Astrocyte of the spinal cord (primary cell): Measurements from ENCODE around the gene FMN2.

Source experiments
- DNase-seq: peaks from one replicate; pipeline ENCODE4 v3.0.0; 2011; ENCODE audit warnings: low read depth, low spot score
- H3K4me3 ChIP-seq: 2 replicates; pipeline ENCODE4 v1.5.1; 2011; ENCODE audit warnings: low read depth, mild to moderate bottlenecking, low read length, moderate library complexity
- CTCF ChIP-seq: IDR thresholded peaks from 2 replicates; pipeline ENCODE4 v1.5.1; 2012; ENCODE audit warnings: low read depth, mild to moderate bottlenecking, low read length, inconsistent platforms
- in situ Hi-C: cut with HindIII; loops from 2 replicates; pipeline ENCODE4 v1.10.0; 2017; ENCODE audit warnings: low sequenced_read_pairs

FMN2 gene

GRCh38 chr1:240126821-240127220 lies 35.1 kb downstream of the FMN2 start:
- no peak for TF ChIP-seq CTCF
- in situ Hi-C loops: no loop called here
- no peak overlapping the region for H3K4me3 ChIP-seq
- DNase-seq: no peak

GRCh38 chr1:240128366-240128765 lies 36.7 kb downstream of the FMN2 start:
- no peak for TF ChIP-seq CTCF
- DNase-seq: no peak
- no peak overlapping the region for H3K4me3 ChIP-seq
- in situ Hi-C loops: no loop called here

- no peak for DNase-seq
- in situ Hi-C loops: no loop called here
- no peak overlapping the region for H3K4me3 ChIP-seq
- no peak for TF ChIP-seq CTCF
Measured at GRCh38 chr1:240134113-240134512, 42.4 kb downstream of the FMN2 start.

GRCh38 chr1:240134596-240134995 lies 42.9 kb downstream of the FMN2 start:
- no peak overlapping the region for H3K4me3 ChIP-seq
- TF ChIP-seq CTCF: no peak
- in situ Hi-C loops: no loop called here

GRCh38 chr1:240136402-240136801 lies 44.7 kb downstream of the FMN2 start:
- no peak for TF ChIP-seq CTCF
- no peak overlapping the region for H3K4me3 ChIP-seq
- DNase-seq: no peak
- in situ Hi-C loops: no loop called here

More at GRCh38 chr1:240134596-240134995, 42.9 kb downstream of the FMN2 start:
- no peak for DNase-seq

- H3K4me3 ChIP-seq: no peak overlapping the region
- DNase-seq: no peak
- no peak for TF ChIP-seq CTCF
- in situ Hi-C loops: no loop called here
Measured at GRCh38 chr1:240138867-240139266, 47.2 kb downstream of the FMN2 start.

GRCh38 chr1:240139511-240139910 lies 47.8 kb downstream of the FMN2 start:
- TF ChIP-seq CTCF: no peak
- in situ Hi-C loops: no loop called here
- no peak overlapping the region for H3K4me3 ChIP-seq
- DNase-seq: no peak
